ENCODE measurements around the gene ATP9A.
"Not testable (repeated sequence)": the region's sequence is repeated elsewhere in the genome, so short reads cannot be mapped to it uniquely, and the experiment has no call there.

ATP9A gene

DNA sequence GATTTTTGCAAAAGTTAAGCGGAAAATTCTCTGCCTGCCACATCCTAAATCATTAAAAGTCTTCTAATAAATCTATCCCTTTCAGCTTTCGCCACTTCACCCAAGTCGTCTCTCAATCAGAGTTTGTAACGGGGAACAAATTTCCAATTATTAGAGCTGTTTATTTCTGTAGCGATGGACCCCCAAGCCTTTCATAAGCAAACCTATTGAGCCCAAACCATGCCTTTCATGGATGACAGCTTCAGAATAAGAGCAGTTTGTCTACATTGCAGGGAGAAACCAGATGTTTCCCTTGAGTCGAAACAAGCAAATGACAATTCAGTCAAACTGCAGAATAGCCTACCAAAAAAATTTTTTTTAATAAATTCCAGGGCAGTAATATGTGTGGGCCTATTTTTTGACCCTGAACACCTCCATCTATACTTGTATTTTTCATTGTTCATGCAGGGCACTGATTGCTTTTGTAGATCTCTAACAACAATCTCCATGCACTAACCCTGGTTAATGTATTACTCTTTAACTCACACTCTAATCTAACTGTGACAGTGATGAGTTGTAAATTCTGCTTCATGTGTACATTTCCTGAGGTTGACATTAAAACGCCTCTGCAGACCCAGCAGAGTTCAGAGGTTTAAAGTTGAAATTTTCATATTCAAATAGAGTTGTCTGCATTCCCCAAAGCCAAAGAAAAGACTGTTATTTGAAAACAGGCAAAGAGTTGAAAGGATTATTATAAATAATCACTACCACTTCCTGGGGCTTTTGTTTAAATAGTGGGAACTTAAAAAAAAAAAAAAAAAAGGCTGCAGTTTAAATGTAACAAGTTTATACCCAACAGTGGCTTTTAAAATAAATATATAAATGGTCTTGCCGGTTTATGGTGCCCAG is 64.5 kb downstream of the ATP9A start:
- H3K9me3 Mint-ChIP-seq (ENCODE audit: low read depth) = no peaks in the 10 kb centered on the region
- H3K4me1 Mint-ChIP-seq (ENCODE audit: low read depth) = no peaks in the 10 kb centered on the region
- H3K27me3 Mint-ChIP-seq = no peaks in the 10 kb centered on the region
- H3K27ac Mint-ChIP-seq = no peak overlapping the region
- H3K4me3 Mint-ChIP-seq = no peak overlapping the region
- H3K36me3 Mint-ChIP-seq = no peaks in the 10 kb centered on the region

DNA sequence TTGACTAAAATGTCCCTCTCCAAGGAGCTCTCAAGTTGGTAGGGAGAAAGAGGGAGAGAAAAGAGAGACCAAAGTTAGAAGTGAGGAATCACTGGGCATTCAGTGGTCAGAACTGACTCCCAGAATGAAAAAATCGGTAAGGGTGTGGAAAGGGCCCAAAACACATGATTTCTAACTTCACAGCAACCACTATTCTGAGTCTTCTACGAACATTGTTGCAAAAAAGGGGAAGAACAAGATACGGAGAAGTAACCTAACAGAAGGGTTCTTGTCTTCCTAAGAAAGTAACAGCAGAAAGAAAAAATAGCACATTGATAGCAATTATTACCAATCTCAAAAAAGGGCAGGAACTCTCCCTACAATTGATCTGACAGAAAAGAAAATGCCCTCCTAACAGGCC is 65.6 kb downstream of the ATP9A start:
- peaks cover under 1% of the 10 kb centered on the region for H3K4me1 Mint-ChIP-seq (ENCODE audit: low read depth)
- H3K27ac Mint-ChIP-seq = no peak overlapping the region
- no peaks in the 10 kb centered on the region for H3K36me3 Mint-ChIP-seq
- H3K27me3 Mint-ChIP-seq = no peaks in the 10 kb centered on the region
- H3K4me3 Mint-ChIP-seq = no peak overlapping the region
- H3K9me3 Mint-ChIP-seq (ENCODE audit: low read depth) = no peaks in the 10 kb centered on the region

DNA sequence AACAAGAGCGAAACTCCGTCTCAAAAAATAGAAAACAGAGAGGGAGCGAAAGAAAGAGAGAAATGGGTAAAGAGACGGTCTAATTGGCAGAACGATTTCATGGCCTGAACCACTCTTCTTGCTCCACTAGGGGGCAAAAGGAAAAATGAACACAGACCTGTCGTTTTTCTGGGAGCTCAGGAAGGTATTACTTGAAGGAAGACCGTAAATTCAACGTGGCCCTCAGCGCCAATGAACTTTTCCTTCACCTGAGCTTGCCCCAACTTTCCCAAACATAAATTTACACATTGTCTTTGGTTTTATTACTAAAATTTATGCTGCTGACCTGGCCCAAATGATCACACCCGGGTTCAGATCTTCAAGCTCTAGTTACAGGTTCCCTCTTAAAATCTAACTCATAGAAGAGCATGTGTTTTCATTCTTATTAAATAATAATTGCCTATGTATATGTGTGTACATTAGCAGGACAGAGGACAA is 67.3 kb downstream of the ATP9A start:
- peaks cover 14% of the 10 kb centered on the region for H3K4me1 Mint-ChIP-seq (ENCODE audit: low read depth)
- H3K27ac Mint-ChIP-seq = no peak overlapping the region
- no peaks in the 10 kb centered on the region for H3K9me3 Mint-ChIP-seq (ENCODE audit: low read depth)
- H3K4me3 Mint-ChIP-seq = no peak overlapping the region
- peaks cover 3% of the 10 kb centered on the region for H3K27me3 Mint-ChIP-seq
- H3K36me3 Mint-ChIP-seq = no peaks in the 10 kb centered on the region

DNA sequence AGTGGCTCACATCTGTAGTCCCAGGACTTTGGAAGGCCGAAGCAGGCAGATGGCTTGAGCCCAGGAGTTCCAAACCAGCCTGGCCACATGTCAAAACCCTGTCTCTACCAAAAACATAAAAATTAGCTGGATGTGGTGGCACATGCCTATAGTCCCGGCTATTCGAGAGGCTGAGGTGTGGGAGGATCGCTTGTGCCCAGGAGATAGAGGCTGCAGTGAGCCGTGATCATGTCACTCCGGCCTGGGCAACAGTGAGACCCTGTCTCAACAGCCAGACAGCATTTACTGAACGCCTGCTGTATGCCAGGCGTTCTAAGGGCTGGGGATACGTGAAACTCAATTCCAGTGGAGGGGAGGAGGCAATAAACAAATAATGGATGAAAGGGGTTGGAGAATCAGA is 69.9 kb downstream of the ATP9A start:
- peaks cover 20% of the 10 kb centered on the region for H3K4me1 Mint-ChIP-seq (ENCODE audit: low read depth)
- no peak overlapping the region for H3K4me3 Mint-ChIP-seq
- peaks cover 7% of the 10 kb centered on the region for H3K27me3 Mint-ChIP-seq
- H3K27ac Mint-ChIP-seq = no peak overlapping the region
- H3K36me3 Mint-ChIP-seq = no peaks in the 10 kb centered on the region
- H3K9me3 Mint-ChIP-seq (ENCODE audit: low read depth) = no peaks in the 10 kb centered on the region

DNA sequence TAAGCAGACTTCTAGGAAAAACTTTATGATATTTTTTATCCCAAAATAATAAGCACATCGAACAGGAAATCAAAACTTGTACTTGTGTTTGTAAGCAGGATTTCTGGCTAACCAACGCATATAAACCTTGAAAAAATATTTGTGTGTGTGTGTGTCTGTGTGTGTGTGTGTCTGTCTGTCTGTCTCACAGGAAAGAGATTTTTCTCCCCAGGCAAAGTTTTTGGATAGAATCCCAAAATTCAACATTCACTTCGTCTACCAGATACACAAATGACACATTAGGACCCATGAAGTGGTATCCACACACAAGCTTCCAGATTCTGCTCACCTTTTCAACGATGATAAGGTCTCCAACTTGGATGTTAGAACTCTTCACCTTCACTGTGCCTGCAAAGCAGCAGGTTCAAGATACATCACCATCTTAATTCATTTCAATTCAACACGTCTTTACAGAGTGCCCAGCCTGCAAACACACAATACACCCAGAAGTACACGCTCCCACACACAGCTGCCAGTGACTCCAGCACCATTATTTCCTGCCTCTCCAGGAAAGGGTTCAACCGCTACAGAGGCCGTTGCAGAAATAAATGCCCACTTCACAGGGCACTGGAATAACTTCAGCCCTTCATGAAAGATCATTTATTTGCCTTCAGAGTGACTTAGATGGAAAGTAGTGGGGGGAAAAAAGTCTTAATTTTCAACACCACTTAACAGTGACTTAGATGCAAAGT is 70.9 kb downstream of the ATP9A start:
- no peaks in the 10 kb centered on the region for H3K9me3 Mint-ChIP-seq (ENCODE audit: low read depth)
- no peak overlapping the region for H3K27ac Mint-ChIP-seq
- H3K36me3 Mint-ChIP-seq = no peaks in the 10 kb centered on the region
- no peak overlapping the region for H3K4me3 Mint-ChIP-seq
- H3K4me1 Mint-ChIP-seq (ENCODE audit: low read depth) = peaks cover 20% of the 10 kb centered on the region
- peaks cover 11% of the 10 kb centered on the region for H3K27me3 Mint-ChIP-seq

DNA sequence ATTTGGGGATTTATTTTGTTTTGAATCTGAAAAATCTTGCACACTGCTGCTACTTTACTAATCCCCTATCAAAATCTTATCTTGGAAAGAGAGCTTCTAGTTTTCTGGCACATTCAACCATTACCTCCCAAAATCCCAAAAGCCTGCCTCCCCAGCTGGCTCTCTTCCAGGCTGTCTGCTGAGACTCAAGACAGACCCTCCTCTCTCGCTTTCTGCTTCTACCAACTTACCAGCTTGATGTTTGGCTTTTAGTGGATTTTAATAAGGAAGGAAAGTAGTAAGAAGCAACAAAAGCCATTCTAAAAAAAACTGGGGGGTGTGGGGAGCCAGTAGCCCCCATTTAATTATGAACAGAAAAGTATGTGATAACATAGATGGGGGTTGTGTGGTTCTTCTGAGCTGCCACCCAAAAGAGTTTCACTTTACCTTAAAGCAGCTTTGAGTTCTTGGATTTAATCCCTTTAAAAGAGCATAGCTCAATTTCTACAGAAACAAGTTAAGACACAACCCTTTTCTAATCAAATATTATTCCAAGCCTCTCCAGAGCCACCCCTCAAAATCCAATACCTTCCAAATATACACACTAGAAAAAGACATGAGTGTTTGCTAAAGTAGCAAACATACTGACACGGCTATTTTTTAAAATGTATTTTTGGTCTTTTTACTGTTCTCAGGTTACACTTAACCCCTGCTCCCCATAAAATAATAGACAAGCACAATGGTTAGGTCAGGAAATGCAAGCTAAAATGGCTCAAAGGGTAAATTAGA is 71.7 kb downstream of the ATP9A start:
- peaks cover 11% of the 10 kb centered on the region for H3K27me3 Mint-ChIP-seq
- no peak overlapping the region for H3K27ac Mint-ChIP-seq
- no peaks in the 10 kb centered on the region for H3K36me3 Mint-ChIP-seq
- peaks cover 20% of the 10 kb centered on the region for H3K4me1 Mint-ChIP-seq (ENCODE audit: low read depth)
- H3K4me3 Mint-ChIP-seq = no peak overlapping the region
- H3K9me3 Mint-ChIP-seq (ENCODE audit: low read depth) = no peaks in the 10 kb centered on the region

DNA sequence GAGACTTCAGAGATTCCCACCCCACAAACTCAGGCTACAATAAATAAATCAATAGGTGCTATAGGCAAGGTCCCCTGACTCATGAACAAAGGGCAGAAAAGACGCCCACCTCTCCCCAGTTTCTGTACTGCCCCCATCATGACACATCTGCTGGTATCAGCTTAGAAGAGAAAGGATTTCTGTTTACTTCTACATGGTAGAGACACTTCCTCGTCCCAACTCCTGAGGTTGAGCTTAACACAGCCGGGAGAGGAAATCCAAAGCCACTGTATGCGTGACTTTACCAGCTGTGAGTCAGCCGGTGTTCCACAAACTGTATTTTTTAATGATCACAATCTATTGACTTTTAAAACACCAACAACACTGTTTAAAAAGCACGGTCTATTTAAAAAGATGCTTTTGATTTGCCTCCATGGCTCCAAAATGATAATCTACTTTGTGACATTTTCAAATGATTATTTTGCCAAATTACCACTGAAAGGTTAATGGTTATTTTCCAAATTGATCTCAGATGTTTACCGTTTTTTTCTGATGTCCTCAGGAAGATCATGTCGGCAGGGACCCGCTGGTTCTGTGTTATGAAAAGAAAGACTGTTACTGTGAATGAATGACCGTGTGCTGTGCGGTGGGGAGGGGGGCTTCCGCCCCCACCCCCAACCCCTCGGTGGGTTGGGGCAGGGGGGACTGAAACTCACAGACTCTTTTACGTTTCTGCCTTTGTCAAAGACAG is 72.5 kb downstream of the ATP9A start:
- Mint-ChIP-seq H3K4me3 (no peak overlapping the region), H3K4me1 (ENCODE audit: low read depth) (peaks cover 20% of the 10 kb centered on the region), H3K9me3 (ENCODE audit: low read depth) (no peaks in the 10 kb centered on the region), H3K27ac (peak overlapping the region; percentile 12), H3K27me3 (peaks cover 11% of the 10 kb centered on the region), H3K36me3 (no peaks in the 10 kb centered on the region)

DNA sequence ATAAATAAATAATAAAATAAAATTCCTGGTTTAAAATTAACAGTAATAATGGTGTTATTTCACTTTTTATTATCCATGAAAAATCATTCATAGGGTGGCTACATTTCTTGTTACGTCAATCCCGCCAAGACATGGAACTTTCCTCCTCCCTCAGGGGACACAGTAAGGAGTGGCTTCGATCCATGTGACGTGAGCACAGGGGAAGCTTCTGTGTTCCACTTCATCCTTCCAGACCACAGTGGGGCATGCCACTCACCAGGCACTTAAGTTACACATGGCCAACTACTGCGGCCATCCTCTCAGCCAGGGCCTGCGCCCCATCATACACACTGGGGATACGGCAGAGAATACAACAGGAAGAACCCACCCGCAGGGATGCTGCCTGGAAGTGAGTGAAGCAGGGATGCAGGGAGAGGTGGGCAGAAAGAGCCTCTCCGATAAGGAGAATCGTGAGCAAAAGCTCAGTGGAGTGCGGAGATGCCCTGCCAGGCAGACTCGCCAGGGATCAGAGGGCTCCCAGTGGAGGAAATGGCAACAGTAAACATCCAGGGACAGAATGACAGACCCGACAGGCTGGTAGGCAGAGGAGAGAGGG is 75.3 kb downstream of the ATP9A start:
- no peaks in the 10 kb centered on the region for H3K36me3 Mint-ChIP-seq
- no peak overlapping the region for H3K27ac Mint-ChIP-seq
- H3K4me3 Mint-ChIP-seq = no peak overlapping the region
- H3K27me3 Mint-ChIP-seq = peaks cover 11% of the 10 kb centered on the region
- H3K4me1 Mint-ChIP-seq (ENCODE audit: low read depth) = peaks cover 20% of the 10 kb centered on the region
- no peaks in the 10 kb centered on the region for H3K9me3 Mint-ChIP-seq (ENCODE audit: low read depth)

DNA sequence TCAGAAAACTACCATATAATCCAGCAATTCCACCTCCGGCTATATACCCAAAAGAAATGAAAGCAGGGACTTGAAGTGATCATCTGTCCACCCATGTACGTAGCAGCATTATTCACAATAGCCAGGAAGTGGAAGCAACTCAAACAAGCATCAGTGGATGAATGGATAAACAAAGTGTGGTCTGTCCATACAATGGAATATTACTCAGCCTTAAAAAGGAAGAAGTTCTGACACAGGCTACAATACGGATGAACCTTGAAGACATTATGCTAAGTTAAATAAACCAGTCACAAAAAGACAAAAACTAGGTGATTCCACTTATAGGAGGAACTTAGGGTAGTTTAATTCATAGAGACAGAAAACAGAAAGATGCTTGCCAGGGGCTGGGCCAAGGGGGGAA is 76.5 kb downstream of the ATP9A start:
- Mint-ChIP-seq H3K4me3 (no peak overlapping the region), H3K4me1 (ENCODE audit: low read depth) (peaks cover 14% of the 10 kb centered on the region), H3K36me3 (no peaks in the 10 kb centered on the region), H3K27me3 (peaks cover 11% of the 10 kb centered on the region), H3K9me3 (ENCODE audit: low read depth) (no peaks in the 10 kb centered on the region), H3K27ac (no peak overlapping the region)

DNA sequence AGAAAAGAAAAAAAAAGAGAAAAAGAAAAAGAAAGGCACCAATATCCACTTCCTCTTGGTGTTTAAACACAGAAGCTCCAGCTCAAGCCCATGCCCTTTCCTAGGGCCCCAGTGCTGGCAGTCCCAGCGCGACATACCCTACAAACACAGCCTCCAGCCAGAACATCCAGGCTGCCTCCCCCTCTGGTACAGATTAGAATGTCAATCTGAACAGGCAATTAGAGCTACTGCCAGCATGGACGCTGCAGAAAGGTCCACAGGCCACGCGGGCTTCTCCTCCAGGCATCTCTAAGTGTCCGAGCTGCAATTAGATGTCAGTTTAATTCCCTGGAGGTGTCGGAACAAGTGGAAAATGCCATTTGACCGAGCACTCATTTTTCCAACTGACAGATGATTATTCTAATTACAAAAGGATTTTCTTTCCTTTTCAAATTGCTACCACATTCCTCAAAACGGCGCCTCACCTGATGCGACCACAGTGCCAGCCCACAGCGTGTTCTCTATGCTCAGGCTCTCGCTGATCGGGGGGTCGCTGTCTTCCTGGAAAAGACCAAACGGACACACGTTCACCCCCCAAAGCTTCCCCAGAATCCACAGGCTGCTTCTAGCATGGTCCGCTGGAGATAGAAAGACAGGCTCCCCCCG is 79.5 kb downstream of the ATP9A start:
- Mint-ChIP-seq H3K4me3 (no peak overlapping the region), H3K36me3 (no peaks in the 10 kb centered on the region), H3K27me3 (peaks cover 4% of the 10 kb centered on the region), H3K4me1 (ENCODE audit: low read depth) (no peaks in the 10 kb centered on the region), H3K9me3 (ENCODE audit: low read depth) (no peaks in the 10 kb centered on the region), H3K27ac (no peak overlapping the region)

DNA sequence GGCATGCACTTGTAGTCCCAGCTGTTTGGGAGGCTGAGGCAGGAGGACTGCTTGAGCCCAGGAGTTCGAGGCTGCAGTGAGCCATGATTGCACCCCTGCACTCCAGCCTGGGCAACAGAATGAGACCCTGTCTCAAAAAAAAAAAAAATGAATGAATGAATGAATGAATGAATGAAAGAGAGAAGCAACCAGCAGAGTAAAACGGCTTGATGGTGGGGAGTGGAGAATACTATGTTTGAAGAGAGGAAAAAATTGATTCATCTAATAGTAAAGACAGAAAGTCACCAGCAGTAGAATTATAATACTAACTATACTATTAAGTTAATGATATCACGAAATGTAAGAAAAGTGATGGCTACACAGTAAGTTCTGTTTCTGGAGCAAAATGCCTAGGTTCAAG is 80.6 kb downstream of the ATP9A start:
- no peak overlapping the region for H3K4me3 Mint-ChIP-seq
- H3K27me3 Mint-ChIP-seq = no peaks in the 10 kb centered on the region
- H3K4me1 Mint-ChIP-seq (ENCODE audit: low read depth) = no peaks in the 10 kb centered on the region
- no peaks in the 10 kb centered on the region for H3K9me3 Mint-ChIP-seq (ENCODE audit: low read depth)
- no peak overlapping the region for H3K27ac Mint-ChIP-seq
- H3K36me3 Mint-ChIP-seq = no peaks in the 10 kb centered on the region

DNA sequence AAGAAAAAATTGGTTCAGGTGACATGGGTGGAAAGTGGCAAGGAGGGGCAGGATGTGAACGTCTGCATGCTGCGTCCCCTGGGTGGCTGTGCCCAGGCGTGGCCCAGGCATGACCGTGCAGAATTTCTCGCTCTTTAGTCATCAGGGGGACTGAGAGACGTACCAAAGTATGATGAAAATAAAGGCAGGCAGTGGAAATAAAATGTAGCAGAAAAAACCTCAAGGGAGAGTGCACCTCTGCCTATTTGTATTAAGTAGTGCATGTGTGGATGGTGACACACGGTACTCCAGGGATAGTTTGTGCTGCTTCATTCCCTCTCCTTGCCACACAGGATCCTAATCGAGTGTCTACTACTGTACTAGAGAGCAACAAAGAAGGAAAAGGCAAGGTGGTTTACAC is 81.1 kb downstream of the ATP9A start:
- H3K27me3 Mint-ChIP-seq = no peaks in the 10 kb centered on the region
- no peaks in the 10 kb centered on the region for H3K36me3 Mint-ChIP-seq
- H3K4me3 Mint-ChIP-seq = no peak overlapping the region
- no peaks in the 10 kb centered on the region for H3K4me1 Mint-ChIP-seq (ENCODE audit: low read depth)
- no peak overlapping the region for H3K27ac Mint-ChIP-seq
- no peaks in the 10 kb centered on the region for H3K9me3 Mint-ChIP-seq (ENCODE audit: low read depth)

DNA sequence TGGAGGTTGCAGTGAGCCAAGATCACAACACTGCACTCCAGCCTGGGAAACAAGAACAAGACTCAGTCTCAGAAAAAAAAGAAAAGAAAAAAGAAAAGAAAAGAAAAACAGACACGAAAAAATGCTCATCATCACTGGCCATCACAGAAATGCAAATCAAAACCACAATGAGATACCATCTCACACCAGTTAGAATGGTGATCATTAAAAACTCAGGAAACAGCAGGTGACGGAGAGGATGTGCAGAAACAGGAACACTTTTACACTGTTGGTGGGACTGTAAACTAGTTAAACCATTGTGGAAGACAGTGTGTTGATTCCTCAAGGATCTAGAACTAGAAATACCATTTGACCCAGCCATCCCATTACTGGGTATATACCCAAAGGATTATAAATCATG is 82.7 kb downstream of the ATP9A start:
- H3K4me1 Mint-ChIP-seq (ENCODE audit: low read depth); H3K4me3 Mint-ChIP-seq; H3K36me3 Mint-ChIP-seq; H3K9me3 Mint-ChIP-seq (ENCODE audit: low read depth); H3K27ac Mint-ChIP-seq; H3K27me3 Mint-ChIP-seq: not testable (repeated sequence)
